ENCODE measurements around the gene LAMA2. TPM values are rescaled to one million over a fixed set of nuclear protein-coding genes. Genes with fewer than 3 reads are reported as not detected.

LAMA2 gene
- total RNA-seq, 4 donors from 2014 or later, result 1.7 to 112 (median 19.6) TPM

DNA sequence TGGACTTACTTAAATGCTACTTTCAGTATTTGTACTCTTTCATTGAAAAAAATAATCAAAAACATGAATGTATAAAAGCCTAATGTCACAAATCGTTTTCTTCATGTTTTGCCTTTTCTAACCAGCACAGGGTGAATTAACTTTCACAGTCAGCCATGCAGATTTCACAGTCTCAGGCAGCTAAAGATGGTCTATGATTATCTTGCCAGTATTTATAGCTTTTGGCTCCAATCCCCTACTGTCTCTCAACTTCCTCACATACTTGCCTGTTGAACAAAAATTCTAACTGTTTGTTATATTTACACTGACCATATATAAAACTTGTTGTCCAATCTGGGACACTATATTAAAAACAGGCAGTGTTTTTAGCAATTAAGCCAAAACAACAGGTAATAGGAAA, 468.9 kb downstream of the LAMA2 start:
- 31 to 47% methylated on average over 1 of the region's 1 CpG for WGBS, 2 donors
- Histone ChIP-seq H3K36me3 (no peaks in the 10 kb centered on the region), H3K27me3 (no peaks in the 10 kb centered on the region), H3K4me3 (no peak overlapping the region), H3K4me1 (peaks cover 0 to 14% (median 0%) of the 10 kb centered on the region in 3 donors), H3K9me3 (no peaks in the 10 kb centered on the region), H3K27ac (no peak overlapping the region)
- intact Hi-C loops (cut with DNase I), result no loop called here
- TF ChIP-seq, protein P1, sequence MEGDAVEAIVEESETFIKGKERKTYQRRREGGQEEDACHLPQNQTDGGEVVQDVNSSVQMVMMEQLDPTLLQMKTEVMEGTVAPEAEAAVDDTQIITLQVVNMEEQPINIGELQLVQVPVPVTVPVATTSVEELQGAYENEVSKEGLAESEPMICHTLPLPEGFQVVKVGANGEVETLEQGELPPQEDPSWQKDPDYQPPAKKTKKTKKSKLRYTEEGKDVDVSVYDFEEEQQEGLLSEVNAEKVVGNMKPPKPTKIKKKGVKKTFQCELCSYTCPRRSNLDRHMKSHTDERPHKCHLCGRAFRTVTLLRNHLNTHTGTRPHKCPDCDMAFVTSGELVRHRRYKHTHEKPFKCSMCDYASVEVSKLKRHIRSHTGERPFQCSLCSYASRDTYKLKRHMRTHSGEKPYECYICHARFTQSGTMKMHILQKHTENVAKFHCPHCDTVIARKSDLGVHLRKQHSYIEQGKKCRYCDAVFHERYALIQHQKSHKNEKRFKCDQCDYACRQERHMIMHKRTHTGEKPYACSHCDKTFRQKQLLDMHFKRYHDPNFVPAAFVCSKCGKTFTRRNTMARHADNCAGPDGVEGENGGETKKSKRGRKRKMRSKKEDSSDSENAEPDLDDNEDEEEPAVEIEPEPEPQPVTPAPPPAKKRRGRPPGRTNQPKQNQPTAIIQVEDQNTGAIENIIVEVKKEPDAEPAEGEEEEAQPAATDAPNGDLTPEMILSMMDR (IDR thresholded peaks at IDR 0.05), result no peak
- TF ChIP-seq POLR2A (IDR thresholded peaks at IDR 0.05), result no peak
- DNase-seq, result no peak

DNA sequence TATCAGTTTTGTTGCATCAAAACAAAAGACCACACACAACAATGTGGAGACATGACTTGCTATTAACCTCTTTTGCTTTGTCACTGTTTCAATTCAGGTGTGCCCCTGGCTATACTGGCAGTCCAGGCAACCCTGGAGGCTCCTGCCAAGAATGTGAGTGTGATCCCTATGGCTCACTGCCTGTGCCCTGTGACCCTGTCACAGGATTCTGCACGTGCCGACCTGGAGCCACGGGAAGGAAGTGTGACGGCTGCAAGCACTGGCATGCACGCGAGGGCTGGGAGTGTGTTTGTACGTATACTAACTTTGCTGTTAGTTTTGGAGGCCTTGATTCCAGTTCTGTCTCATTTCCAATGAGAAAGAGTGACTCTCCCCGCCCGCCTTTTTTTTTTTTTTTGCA, 470.1 kb downstream of the LAMA2 start:
- 26 to 49% methylated on average over 7 to 9 of the region's 9 CpGs for WGBS, 2 donors
- no peak for TF ChIP-seq POLR2A (IDR thresholded peaks at IDR 0.05)
- TF ChIP-seq, protein P1 (IDR thresholded peaks at IDR 0.05), result no peak
- DNase-seq, result no peak
- Histone ChIP-seq H3K27me3 (no peaks in the 10 kb centered on the region), H3K27ac (no peak overlapping the region), H3K4me1 (peaks cover 0 to 14% (median 0%) of the 10 kb centered on the region in 3 donors), H3K4me3 (no peak overlapping the region), H3K36me3 (no peaks in the 10 kb centered on the region), H3K9me3 (no peaks in the 10 kb centered on the region)
- intact Hi-C loops (cut with DNase I), result no loop called here

DNA sequence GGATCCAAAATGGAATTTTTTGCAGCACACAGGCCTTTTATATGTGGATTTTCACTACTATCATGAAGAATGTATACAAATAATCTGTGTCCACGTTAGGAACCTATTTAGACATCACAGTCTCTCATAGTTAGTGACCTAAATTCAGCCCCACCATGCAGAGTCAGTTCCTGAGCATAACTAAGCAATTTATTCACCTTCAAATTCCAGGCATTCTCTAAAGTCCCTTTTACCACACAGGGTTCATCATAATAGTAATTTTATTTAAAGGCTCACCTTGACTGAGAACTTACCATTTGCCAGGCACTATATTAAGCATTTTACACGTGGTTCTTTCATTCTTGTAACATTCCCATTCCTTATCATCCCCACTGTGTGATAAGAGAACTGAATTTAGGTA, 473.2 kb downstream of the LAMA2 start:
- intact Hi-C loops (cut with DNase I), result no loop called here
- Histone ChIP-seq H3K36me3 (no peaks in the 10 kb centered on the region), H3K27me3 (no peaks in the 10 kb centered on the region), H3K27ac (no peak overlapping the region), H3K4me3 (no peak overlapping the region), H3K9me3 (no peaks in the 10 kb centered on the region), H3K4me1 (peaks cover 0 to 14% (median 0%) of the 10 kb centered on the region in 3 donors)
- DNase-seq, result no peak
- TF ChIP-seq POLR2A (IDR thresholded peaks at IDR 0.05), result no peak
- TF ChIP-seq, protein P1 (IDR thresholded peaks at IDR 0.05), result no peak
- WGBS, 2 donors, result 55 to 59% methylated on average over 2 of the region's 2 CpGs

DNA sequence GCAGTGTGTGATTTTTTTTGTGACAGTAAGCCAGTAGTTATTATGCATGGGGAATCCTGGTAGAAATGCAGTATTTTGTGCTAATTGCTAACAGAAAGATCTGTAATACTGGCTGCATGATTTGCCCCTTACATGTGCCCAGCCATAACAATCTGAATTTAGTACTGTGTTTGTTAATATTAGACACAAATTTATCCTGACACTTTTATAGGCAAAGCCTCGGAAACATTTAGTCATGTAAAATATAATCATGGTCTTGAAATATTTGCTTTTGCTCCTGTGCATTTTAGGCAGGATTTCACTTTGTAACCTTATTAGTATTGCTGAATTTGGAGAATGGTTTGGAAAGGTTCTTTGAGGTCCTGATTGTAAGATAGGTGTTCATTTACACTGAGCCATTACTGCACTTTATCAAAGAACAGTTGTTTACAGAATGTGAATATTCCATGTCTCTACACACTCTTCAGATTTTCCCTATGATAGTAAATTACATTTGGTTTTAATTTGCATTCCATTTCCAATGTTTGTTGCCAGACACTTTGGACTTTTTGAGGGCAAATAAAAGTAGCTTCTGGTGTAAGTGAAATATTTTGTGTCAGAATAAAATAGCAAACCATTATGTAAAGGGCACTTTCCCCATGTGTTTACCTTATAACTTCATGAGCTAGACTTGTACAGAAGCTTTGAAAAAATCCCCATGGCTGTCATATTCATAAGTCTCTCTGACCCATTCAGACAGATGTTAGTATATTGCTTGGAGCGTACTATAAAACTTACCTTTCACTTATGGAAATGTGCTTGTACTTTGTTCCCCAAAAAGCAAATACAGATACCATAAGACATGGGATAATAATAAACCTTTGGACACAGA, 477.1 kb downstream of the LAMA2 start:
- 71 to 83% methylated on average over 2 of the region's 2 CpGs for WGBS, 2 donors
- intact Hi-C loops (cut with DNase I), result no loop called here
- Histone ChIP-seq H3K4me3 (no peak overlapping the region), H3K4me1 (no peaks in the 10 kb centered on the region), H3K27ac (no peak overlapping the region), H3K36me3 (no peaks in the 10 kb centered on the region), H3K27me3 (no peaks in the 10 kb centered on the region), H3K9me3 (no peaks in the 10 kb centered on the region)
- DNase-seq, result no peak
- TF ChIP-seq, protein P1 (IDR thresholded peaks at IDR 0.05), result no peak
- no peak for TF ChIP-seq POLR2A (IDR thresholded peaks at IDR 0.05)

DNA sequence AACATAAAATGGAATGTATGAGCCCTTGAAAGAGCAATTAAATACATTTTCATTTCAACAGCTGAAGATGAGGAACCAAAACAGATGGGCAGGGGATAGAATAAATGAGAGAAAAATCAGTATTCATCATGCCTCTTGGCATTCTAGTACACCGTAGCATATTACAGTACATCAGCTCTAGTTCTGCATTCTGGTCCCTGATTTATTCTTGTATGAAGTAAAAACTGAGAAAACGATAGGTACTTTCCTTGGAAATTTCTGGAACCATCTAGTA, 477.7 kb downstream of the LAMA2 start:
- TF ChIP-seq, protein P1 (IDR thresholded peaks at IDR 0.05), result no peak
- TF ChIP-seq POLR2A (IDR thresholded peaks at IDR 0.05), result no peak
- Histone ChIP-seq H3K27ac (no peak overlapping the region), H3K4me3 (no peak overlapping the region), H3K36me3 (no peaks in the 10 kb centered on the region), H3K4me1 (no peaks in the 10 kb centered on the region), H3K27me3 (no peaks in the 10 kb centered on the region), H3K9me3 (no peaks in the 10 kb centered on the region)
- WGBS, 2 donors, result 84 to 88% methylated on average over 2 of the region's 2 CpGs
- intact Hi-C loops (cut with DNase I), result no loop called here
- DNase-seq, result no peak
